Measurements from ENCODE around the gene SGCA. TPM values are rescaled to one million over a fixed set of nuclear protein-coding genes. Genes with fewer than 3 reads are reported as not detected.

Gene SGCA
- total RNA-seq: 0.11 and 1.6 TPM in 2 replicates

GRCh38 chr17:50165867-50166517 lies at the start of gene SGCA:
Gene SGCA, plus strand, starts transcription at chr17:50166005. Its CDS starts 36 bp downstream, at chr17:50166041.

GRCh38 chr17:50129728-50130558 lies 35.9 kb upstream of the SGCA start, which contains the start of gene SAMD14:
Gene SAMD14, minus strand, starts transcription at chr17:50130160. Its CDS starts 5,201 bp downstream, at chr17:50124959.

GRCh38 chr17:50150354-50151040 lies 15.3 kb upstream of the SGCA start, which contains the start of gene PPP1R9B:
Gene PPP1R9B, minus strand, starts transcription at chr17:50150677. Its CDS starts 164 bp downstream, at chr17:50150513.

GRCh38 chr17:50201276-50201854 lies 35.6 kb downstream of the SGCA start, which contains the start of gene COL1A1:
Gene COL1A1, minus strand, starts transcription at chr17:50201631. Its CDS starts 118 bp downstream, at chr17:50201513.

Other genes starting within 250 kb of the SGCA start
- 0.11 TPM in 1 of 2 replicates, not detected in the other for gene DLX4, start 196.8 kb upstream of the SGCA start, total RNA-seq
- gene DLX3, start 170.8 kb upstream of the SGCA start, total RNA-seq: under 0.01 and 0.33 TPM in 2 replicates
- gene ITGA3, start 109.9 kb upstream of the SGCA start, total RNA-seq: 35.3 and 92.4 TPM in 2 replicates
- gene PDK2, start 70.7 kb upstream of the SGCA start, total RNA-seq: 31.4 and 57.7 TPM in 2 replicates
- 0.43 and 0.79 TPM in 2 replicates for gene SAMD14, start 35.8 kb upstream of the SGCA start, total RNA-seq
- gene PPP1R9B, start 15.3 kb upstream of the SGCA start, total RNA-seq: 38.3 and 56.1 TPM in 2 replicates
- gene COL1A1, start 35.6 kb downstream of the SGCA start, total RNA-seq: 2,103 and 2,834 TPM in 2 replicates
- 0.39 and 1.2 TPM in 2 replicates for gene TMEM92, start 108.5 kb downstream of the SGCA start, total RNA-seq
- 48.3 and 56.2 TPM in 2 replicates for gene XYLT2, start 180.1 kb downstream of the SGCA start, total RNA-seq
- gene MRPL27, start 207.2 kb downstream of the SGCA start, total RNA-seq: 38.1 and 50.1 TPM in 2 replicates
- 1.2 and 2.4 TPM in 2 replicates for gene EME1, start 207.2 kb downstream of the SGCA start, total RNA-seq
- 80.9 and 216 TPM in 2 replicates for gene LRRC59, start 231.5 kb downstream of the SGCA start, total RNA-seq

All from placental epithelial cell (primary cell).